OCI-LY1 (cell line): ENCODE results near the gene DLX3.

Experiments
- H2AFZ ChIP-seq: fragments of 200-600 bp; sonication (generic), shearing (Covaris generic); 2 replicates; pipeline ENCODE4 v1.6.0; 2014; ENCODE audit warnings: antibody characterized with exemption, mild to moderate bottlenecking, low read length
- H3F3A ChIP-seq: fragments of 200-600 bp; sonication (generic), shearing (Covaris generic); 2 replicates; pipeline ENCODE4 v1.6.0; 2014; ENCODE audit warnings: mild to moderate bottlenecking, antibody characterized with exemption, low read length, moderate library complexity; ENCODE audit not compliant: insufficient read depth
- H3K27ac ChIP-seq: fragments of 200-600 bp; sonication (generic); 2 replicates; pipeline ENCODE4 v1.5.1; 2014; ENCODE audit warnings: low read length, mixed run types, mild to moderate bottlenecking, low read depth; ENCODE audit not compliant: poor library complexity, severe bottlenecking
- H3K27me3 ChIP-seq: fragments of 200-600 bp; sonication (generic); 2 replicates; pipeline ENCODE4 v1.6.0; 2014; ENCODE audit warnings: antibody characterized with exemption, mild to moderate bottlenecking, low read length, moderate library complexity; ENCODE audit not compliant: insufficient read depth
- H3K36me3 ChIP-seq: fragments of 200-600 bp; sonication (generic); 2 replicates; pipeline ENCODE4 v1.6.1; 2014; ENCODE audit warnings: mild to moderate bottlenecking, antibody characterized with exemption, low read length, moderate library complexity, mixed read lengths; ENCODE audit not compliant: insufficient read depth
- H3K4me1 ChIP-seq: fragments of 200-600 bp; sonication (generic); 2 replicates; pipeline ENCODE4 v1.5.1; 2014; ENCODE audit warnings: mild to moderate bottlenecking, low read length, moderate library complexity; ENCODE audit not compliant: insufficient read depth, severe bottlenecking
- H3K4me2 ChIP-seq: fragments of 200-600 bp; sonication (generic), shearing (Covaris generic); 2 replicates; pipeline ENCODE4 v1.6.1; 2014; ENCODE audit warnings: low read length
- H3K4me3 ChIP-seq: fragments of 200-600 bp; sonication (generic); 2 replicates; pipeline ENCODE4 v1.5.1; 2014; ENCODE audit warnings: low read length, low read depth, mild to moderate bottlenecking, mixed read lengths; ENCODE audit not compliant: poor library complexity, severe bottlenecking
- H3K79me2 ChIP-seq: fragments of 200-600 bp; shearing (Covaris generic); 2 replicates; pipeline ENCODE4 v1.6.1; 2016; ENCODE audit warnings: mixed run types, low read length, mixed read lengths; ENCODE audit not compliant: insufficient read depth
- H3K9ac ChIP-seq: fragments of 200-600 bp; sonication (generic), shearing (Covaris generic); 2 replicates; pipeline ENCODE4 v1.6.1; 2014; ENCODE audit warnings: mild to moderate bottlenecking, low read length, mixed read lengths
- H3K9me2 ChIP-seq: fragments of 200-600 bp; sonication (generic), shearing (Covaris generic); 2 replicates; pipeline ENCODE4 v1.6.1; 2014; ENCODE audit warnings: low read depth, mild to moderate bottlenecking, low read length, mixed read lengths
- H3K9me3 ChIP-seq: fragments of 200-600 bp; shearing (Covaris generic); 2 replicates; pipeline ENCODE4 v1.6.1; 2014; ENCODE audit warnings: low read length, mixed read lengths
- H4K20me1 ChIP-seq: fragments of 200-600 bp; sonication (generic), shearing (Covaris generic); 2 replicates; pipeline ENCODE4 v1.6.0; 2016; ENCODE audit warnings: mild to moderate bottlenecking, low read length; ENCODE audit not compliant: insufficient read depth
- EZH2 ChIP-seq: fragments of 200-600 bp; sonication (generic), shearing (Covaris generic); IDR thresholded peaks from 2 replicates; pipeline ENCODE4 v1.8.0; 2017; ENCODE audit warnings: borderline replicate concordance, mixed run types, mild to moderate bottlenecking, antibody characterized with exemption, low read length, moderate library complexity, mixed read lengths
- TF ChIP-seq, protein P1 (sequence below): fragments of 200-600 bp; sonication (generic), shearing (Covaris generic); IDR thresholded peaks from 2 replicates; pipeline ENCODE4 v1.5.1; 2017; ENCODE audit warnings: mild to moderate bottlenecking, antibody characterized with exemption, low read length, moderate library complexity, mixed read lengths

DLX3 gene

DNA sequence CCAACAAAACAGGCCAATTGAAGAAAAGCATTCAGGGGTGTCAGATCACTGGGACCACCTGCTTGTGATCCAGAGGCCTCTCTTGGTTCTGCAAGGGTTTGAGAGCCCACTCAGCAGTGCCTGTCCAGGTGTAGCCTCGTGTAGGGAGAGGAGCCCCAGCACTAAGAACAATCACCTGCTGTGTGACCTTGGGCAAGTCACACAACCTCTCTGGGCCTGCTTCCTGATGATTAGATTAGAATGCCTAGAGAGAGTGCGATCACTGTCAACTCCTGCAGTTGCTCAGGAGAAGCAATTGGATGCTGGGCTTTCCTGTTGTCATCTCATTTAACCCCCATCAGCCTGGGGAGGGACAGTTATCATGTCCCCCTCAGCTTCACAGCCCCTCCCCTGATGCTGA is 10.2 kb downstream of the DLX3 start:
- Histone ChIP-seq H3F3A (no peaks in the 10 kb centered on the region), H3K4me3 (no peak overlapping the region), H3K9ac (no peak overlapping the region), H3K9me2 (no peaks in the 10 kb centered on the region), H3K27ac (no peak overlapping the region), H3K36me3 (no peaks in the 10 kb centered on the region), H3K27me3 (0 out of 2 replicates have a peak, but pooled peaks cover 7% of the 10 kb centered on the region), H4K20me1 (no peaks in the 10 kb centered on the region), H3K4me2 (no peak overlapping the region), H3K79me2 (no peaks in the 10 kb centered on the region), H3K9me3 (no peaks in the 10 kb centered on the region), H2AFZ (no peak overlapping the region), H3K4me1 (no peaks in the 10 kb centered on the region)
- TF ChIP-seq, protein P1, sequence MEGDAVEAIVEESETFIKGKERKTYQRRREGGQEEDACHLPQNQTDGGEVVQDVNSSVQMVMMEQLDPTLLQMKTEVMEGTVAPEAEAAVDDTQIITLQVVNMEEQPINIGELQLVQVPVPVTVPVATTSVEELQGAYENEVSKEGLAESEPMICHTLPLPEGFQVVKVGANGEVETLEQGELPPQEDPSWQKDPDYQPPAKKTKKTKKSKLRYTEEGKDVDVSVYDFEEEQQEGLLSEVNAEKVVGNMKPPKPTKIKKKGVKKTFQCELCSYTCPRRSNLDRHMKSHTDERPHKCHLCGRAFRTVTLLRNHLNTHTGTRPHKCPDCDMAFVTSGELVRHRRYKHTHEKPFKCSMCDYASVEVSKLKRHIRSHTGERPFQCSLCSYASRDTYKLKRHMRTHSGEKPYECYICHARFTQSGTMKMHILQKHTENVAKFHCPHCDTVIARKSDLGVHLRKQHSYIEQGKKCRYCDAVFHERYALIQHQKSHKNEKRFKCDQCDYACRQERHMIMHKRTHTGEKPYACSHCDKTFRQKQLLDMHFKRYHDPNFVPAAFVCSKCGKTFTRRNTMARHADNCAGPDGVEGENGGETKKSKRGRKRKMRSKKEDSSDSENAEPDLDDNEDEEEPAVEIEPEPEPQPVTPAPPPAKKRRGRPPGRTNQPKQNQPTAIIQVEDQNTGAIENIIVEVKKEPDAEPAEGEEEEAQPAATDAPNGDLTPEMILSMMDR: no peak
- no peak for TF ChIP-seq EZH2

DNA sequence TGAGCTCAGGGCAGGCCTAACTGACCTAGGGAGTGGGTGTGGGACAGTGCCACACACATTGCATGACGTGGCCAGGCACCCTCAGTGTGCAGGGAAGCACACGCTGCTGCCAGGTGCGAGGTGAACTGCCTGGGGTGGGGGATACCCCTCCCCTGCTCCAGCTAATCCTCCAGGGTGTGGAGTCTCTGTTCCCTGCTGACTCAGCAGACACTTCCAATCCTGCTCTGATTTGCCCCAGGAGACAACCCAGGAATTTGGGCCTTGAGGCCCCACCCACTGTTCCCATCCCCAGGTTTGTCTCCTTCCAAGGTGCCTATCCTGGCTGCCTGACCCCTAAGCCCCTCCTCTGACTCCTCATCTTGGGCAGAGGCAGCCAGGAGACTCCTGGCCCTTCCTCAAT is 10.7 kb downstream of the DLX3 start:
- H3K9me2 ChIP-seq: no peaks in the 10 kb centered on the region
- H3K79me2 ChIP-seq: no peaks in the 10 kb centered on the region
- H3K27ac ChIP-seq: no peak overlapping the region
- H3F3A ChIP-seq: no peaks in the 10 kb centered on the region
- 0 out of 2 replicates have a peak, but pooled peaks cover 5% of the 10 kb centered on the region for H3K27me3 ChIP-seq
- no peak overlapping the region for H3K4me3 ChIP-seq
- H2AFZ ChIP-seq: no peak overlapping the region
- no peak overlapping the region for H3K9ac ChIP-seq
- no peaks in the 10 kb centered on the region for H4K20me1 ChIP-seq
- no peaks in the 10 kb centered on the region for H3K36me3 ChIP-seq
- TF ChIP-seq EZH2: no peak
- TF ChIP-seq, protein P1: no peak
- H3K4me2 ChIP-seq: no peak overlapping the region
- H3K4me1 ChIP-seq: no peaks in the 10 kb centered on the region
- no peaks in the 10 kb centered on the region for H3K9me3 ChIP-seq

DNA sequence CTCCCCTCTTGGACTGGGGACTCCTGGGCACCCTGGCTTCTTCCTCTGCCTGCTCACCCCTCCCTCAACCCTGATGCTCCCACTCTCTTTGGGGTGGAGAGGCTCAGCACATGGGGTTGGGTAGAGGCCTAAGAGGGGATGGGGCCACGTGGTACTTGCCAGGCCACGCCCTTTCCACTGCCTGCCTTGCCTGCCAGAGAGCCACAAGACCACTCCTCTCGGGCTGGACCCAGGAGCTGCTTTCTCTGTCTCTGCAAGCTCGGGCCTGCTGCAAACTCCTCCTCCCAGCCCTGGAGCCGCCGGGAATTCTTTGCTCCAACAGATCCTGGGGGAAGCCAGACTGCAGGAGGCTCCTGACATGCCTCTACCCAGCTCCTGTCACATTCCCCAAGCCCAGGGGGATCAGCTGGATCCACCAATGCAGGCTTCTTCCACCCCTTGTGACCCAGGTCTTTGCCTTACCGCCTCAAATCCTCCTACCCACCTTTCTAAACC is 14.3 kb downstream of the DLX3 start:
- Histone ChIP-seq H3K9ac (no peak overlapping the region), H3K4me2 (no peak overlapping the region), H3F3A (no peaks in the 10 kb centered on the region), H3K79me2 (no peaks in the 10 kb centered on the region), H4K20me1 (no peaks in the 10 kb centered on the region), H3K9me2 (no peaks in the 10 kb centered on the region), H3K9me3 (no peaks in the 10 kb centered on the region), H3K27me3 (no peaks in the 10 kb centered on the region), H2AFZ (no peak overlapping the region), H3K36me3 (no peaks in the 10 kb centered on the region), H3K27ac (no peak overlapping the region), H3K4me3 (no peak overlapping the region), H3K4me1 (no peaks in the 10 kb centered on the region)
- TF ChIP-seq EZH2: no peak
- TF ChIP-seq, protein P1: no peak
